Panc1 (cell line): ENCODE results near the gene MARVELD2. TPM values are rescaled to one million over a fixed set of nuclear protein-coding genes. Genes with fewer than 3 reads are reported as not detected.

Source experiments
- ATAC-seq: fragments of 200-7000 bp; cut with Tn5 transposase; 2 replicates; pipeline ENCODE4 v1.9.1; 2020; ENCODE audit warnings: mild to moderate bottlenecking, moderate library complexity
- BruUV-seq: library from RNA; stranded (reverse); fragments of 400-500 nt; replicated peaks from 2 replicates; lab custom pipeline; 2021; lab: Mats Ljungman, UMichigan
- CTCF ChIA-PET: fragments of 300-600 bp; sonication (Branson Sonifier 250); formaldehyde crosslinking; loops from one replicate; lab custom pipeline; 2022; ENCODE audit warnings: antibody characterized with exemption; lab: Charles Lee
- POLR2A ChIA-PET: fragments of 300-600 bp; sonication (Branson Sonifier 250); formaldehyde crosslinking; loops from one replicate; lab custom pipeline; 2022; ENCODE audit warnings: antibody characterized with exemption; lab: Charles Lee
- DNase-seq: peaks from one replicate; pipeline ENCODE4 v3.0.0-alpha.2; 2010; ENCODE audit warnings: low read depth, low spot score
- H3K27ac ChIP-seq: 2 replicates; pipeline ENCODE4 v1.5.1; 2011; ENCODE audit warnings: mild to moderate bottlenecking, low read length, inconsistent platforms
- H3K27me3 ChIP-seq: fragments of 200-500 bp; sonication (Bioruptor generic); 2 replicates; pipeline ENCODE4 v1.6.0; 2014; ENCODE audit warnings: low read length, inconsistent platforms; ENCODE audit not compliant: control insufficient read depth, insufficient read depth
- H3K36me3 ChIP-seq: fragments of 200-500 bp; sonication (Bioruptor generic); 2 replicates; pipeline ENCODE4 v1.5.1; 2014; ENCODE audit warnings: inconsistent platforms, mild to moderate bottlenecking, low read length, moderate library complexity; ENCODE audit not compliant: control insufficient read depth, insufficient read depth
- H3K4me1 ChIP-seq: 2 replicates; pipeline ENCODE4 v1.5.1; 2011; ENCODE audit warnings: inconsistent platforms, mild to moderate bottlenecking, low read length, moderate library complexity; ENCODE audit not compliant: control insufficient read depth, insufficient read depth
- H3K4me3 ChIP-seq, 2 experiments: 2 replicates each; pipeline ENCODE4 v1.5.1; 2011 to 2012; ENCODE audit warnings: low read depth in 2 of 2, low read length in 2 of 2, mild to moderate bottlenecking in 2 of 2, inconsistent platforms in 1 of 2, moderate library complexity in 1 of 2
- H3K9me3 ChIP-seq: fragments of 200-500 bp; sonication (Bioruptor generic); 2 replicates; pipeline ENCODE4 v1.5.1; 2014; ENCODE audit warnings: low read depth, mild to moderate bottlenecking, inconsistent platforms, low read length, moderate library complexity; ENCODE audit not compliant: control insufficient read depth, insufficient read depth
- CTCF ChIP-seq: fragments of 450-650 bp; IDR thresholded peaks from 2 replicates; pipeline ENCODE4 v1.5.1; 2017; ENCODE audit warnings: mild to moderate bottlenecking
- POLR2AphosphoS5 ChIP-seq: IDR thresholded peaks from 2 replicates; pipeline ENCODE4 v1.6.1; 2012; ENCODE audit warnings: mild to moderate bottlenecking, low read depth, low read length, moderate library complexity
- REST ChIP-seq, 2 experiments: IDR thresholded peaks; 2 replicates each; pipeline ENCODE4 v1.6.1; 2011 to 2012; ENCODE audit warnings: low read depth in 2 of 2, control low read depth in 1 of 2, low read length in 1 of 2, mild to moderate bottlenecking in 1 of 2, moderate library complexity in 1 of 2; ENCODE audit not compliant: insufficient read depth in 1 of 2
- SIN3A ChIP-seq: IDR thresholded peaks from 2 replicates; pipeline ENCODE4 v1.6.1; 2012; ENCODE audit warnings: low read depth, mild to moderate bottlenecking, low read length, moderate library complexity, borderline replicate concordance; ENCODE audit not compliant: insufficient read depth
- TCF7L2 ChIP-seq: IDR thresholded peaks from 2 replicates; pipeline ENCODE4 v1.6.1; 2011; ENCODE audit warnings: mild to moderate bottlenecking, low read depth, low read length, inconsistent platforms
- in situ Hi-C: cut with HindIII; loops from 2 replicates; pipeline ENCODE4 v1.10.0; 2016; ENCODE audit warnings: low sequenced_read_pairs, low pct_unique_long_range_greater_than_20kb
- intact Hi-C: fragments of 100-400 bp; cut with micrococcal nuclease; formaldehyde crosslinking; loops from one replicate; pipeline ENCODE4 v1.10.0; 2022; ENCODE audit not compliant: unreplicated experiment
- total RNA-seq: library from RNA; stranded (reverse); gene quantifications from one replicate; pipeline ENCODE4 v1.2.1, GENCODE V29; 2021; ENCODE audit not compliant: unreplicated experiment

The MARVELD2 gene
- total RNA-seq, 1 experiment from 2014 or later, result 17.3 TPM

DNA sequence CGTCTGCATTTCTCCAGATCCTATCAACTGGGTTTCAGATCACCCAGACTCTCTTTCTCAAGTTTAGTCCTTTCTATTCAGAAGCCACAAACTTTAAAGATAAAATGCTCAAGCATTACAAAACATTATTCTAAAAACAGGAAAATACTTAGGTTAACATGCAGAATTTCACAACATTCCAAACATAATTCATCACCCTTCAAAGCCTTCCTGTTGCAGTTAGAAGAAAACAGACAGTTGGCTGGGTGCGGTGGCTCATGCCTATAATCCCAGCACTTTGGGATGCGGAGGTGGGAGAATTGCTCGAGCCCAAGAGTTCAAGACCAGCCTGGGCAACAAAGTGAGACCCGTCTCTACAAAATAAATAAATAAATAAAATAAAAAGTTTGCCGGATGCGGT lies 70.0 kb downstream of the MARVELD2 start:
- ATAC-seq (no peak), DNase-seq (no peak)
- TF ChIP-seq CTCF (no peak), SIN3A (no peak), POLR2AphosphoS5 (no peak), TCF7L2 (no peak), REST (IDR thresholded peaks at IDR 0.05; ENCODE audit: insufficient read depth in 1 of 2, low read depth in 2 of 2, low read length in 1 of 2) (no peak)
- POLR2A ChIA-PET, result no interaction called here
- H3K36me3 ChIP-seq, result no peaks in the 10 kb centered on the region
- no TSS peak for BruUV-seq
- in situ Hi-C loops, result no loop called here
- no peak overlapping the region for H3K27ac ChIP-seq
- H3K4me1 ChIP-seq, result no peaks in the 10 kb centered on the region
- H3K27me3 ChIP-seq, result no peaks in the 10 kb centered on the region
- intact Hi-C loops, result no loop called here
- no peak overlapping the region for H3K4me3 ChIP-seq
- H3K9me3 ChIP-seq, result no peaks in the 10 kb centered on the region
- CTCF ChIA-PET, result no interaction called here

DNA sequence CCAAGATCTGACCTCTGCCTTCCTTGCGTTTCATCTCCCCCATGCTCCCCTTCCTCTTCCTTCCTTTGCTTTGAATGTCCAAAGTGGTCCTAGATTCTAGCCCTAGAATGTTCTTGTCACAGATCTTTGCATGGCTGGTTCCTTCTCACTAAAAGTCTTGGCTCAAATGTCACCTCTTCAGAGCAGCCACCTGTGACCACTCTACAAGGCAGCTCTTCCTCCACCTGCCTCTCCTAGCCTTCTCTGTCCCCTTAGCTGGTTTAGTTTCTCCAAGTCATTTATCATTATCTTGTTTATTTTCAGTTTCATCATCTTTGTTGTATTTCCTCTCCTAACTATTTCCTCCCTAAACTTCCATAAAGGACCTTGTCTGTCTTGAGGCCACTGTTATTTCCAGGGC lies 70.6 kb downstream of the MARVELD2 start:
- no peak for ATAC-seq
- BruUV-seq, result no TSS peak
- no peak for DNase-seq
- in situ Hi-C loops, result no loop called here
- CTCF ChIA-PET, result no interaction called here
- no peaks in the 10 kb centered on the region for H3K36me3 ChIP-seq
- H3K27me3 ChIP-seq, result no peaks in the 10 kb centered on the region
- H3K9me3 ChIP-seq, result no peaks in the 10 kb centered on the region
- H3K4me1 ChIP-seq, result no peaks in the 10 kb centered on the region
- TF ChIP-seq SIN3A (no peak), TCF7L2 (no peak)
- H3K4me3 ChIP-seq, result no peak overlapping the region
- POLR2A ChIA-PET, result no interaction called here
- intact Hi-C loops, result no loop called here
- no peak overlapping the region for H3K27ac ChIP-seq

DNA sequence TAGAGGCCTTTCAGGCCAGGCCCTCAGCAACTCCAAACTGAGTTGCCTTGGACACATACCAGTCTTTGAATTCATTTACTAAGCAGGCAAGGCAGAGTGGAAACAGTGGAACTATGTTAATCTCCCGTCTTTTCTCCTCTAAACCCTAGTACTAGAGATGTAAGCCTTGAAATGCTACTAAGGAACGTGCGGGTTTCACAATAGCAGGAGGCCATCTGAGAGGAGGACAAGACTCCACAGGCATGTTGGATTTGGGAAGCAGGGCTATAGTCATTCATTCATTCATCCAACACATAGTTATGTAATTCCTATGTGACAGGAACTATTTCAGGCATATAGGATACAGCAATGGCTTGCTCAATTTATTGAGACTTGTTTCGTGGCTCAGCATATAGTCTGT lies 74.3 kb downstream of the MARVELD2 start:
- ChIA-PET CTCF (no interaction called here), POLR2A (no interaction called here)
- DNase-seq, result no peak
- no peak for TF ChIP-seq POLR2AphosphoS5
- TF ChIP-seq CTCF, result no peak
- TF ChIP-seq SIN3A, result no peak
- no peak for TF ChIP-seq TCF7L2
- no peak for TF ChIP-seq REST (IDR thresholded peaks at IDR 0.05; ENCODE audit: insufficient read depth in 1 of 2, low read depth in 2 of 2, low read length in 1 of 2)
- Histone ChIP-seq H3K27ac (no peak overlapping the region), H3K4me1 (peaks cover 4% of the 10 kb centered on the region; the same call in 1 of the 2 replicates), H3K4me3 (no peak overlapping the region), H3K36me3 (no peaks in the 10 kb centered on the region; the same call in 1 of the 2 replicates), H3K27me3 (no peaks in the 10 kb centered on the region), H3K9me3 (no peaks in the 10 kb centered on the region)
- no TSS peak for BruUV-seq
- no peak for ATAC-seq
- in situ Hi-C loops (no loop called here), intact Hi-C loops (no loop called here)
